DLD1 (cell line): Measurements from ENCODE around the gene HHIPL1.

ENCODE experiments used
- in situ Hi-C: cut with HindIII; loops from 2 replicates; pipeline ENCODE4 v1.10.0; 2017; ENCODE audit warnings: low sequenced_read_pairs

The HHIPL1 gene

DNA sequence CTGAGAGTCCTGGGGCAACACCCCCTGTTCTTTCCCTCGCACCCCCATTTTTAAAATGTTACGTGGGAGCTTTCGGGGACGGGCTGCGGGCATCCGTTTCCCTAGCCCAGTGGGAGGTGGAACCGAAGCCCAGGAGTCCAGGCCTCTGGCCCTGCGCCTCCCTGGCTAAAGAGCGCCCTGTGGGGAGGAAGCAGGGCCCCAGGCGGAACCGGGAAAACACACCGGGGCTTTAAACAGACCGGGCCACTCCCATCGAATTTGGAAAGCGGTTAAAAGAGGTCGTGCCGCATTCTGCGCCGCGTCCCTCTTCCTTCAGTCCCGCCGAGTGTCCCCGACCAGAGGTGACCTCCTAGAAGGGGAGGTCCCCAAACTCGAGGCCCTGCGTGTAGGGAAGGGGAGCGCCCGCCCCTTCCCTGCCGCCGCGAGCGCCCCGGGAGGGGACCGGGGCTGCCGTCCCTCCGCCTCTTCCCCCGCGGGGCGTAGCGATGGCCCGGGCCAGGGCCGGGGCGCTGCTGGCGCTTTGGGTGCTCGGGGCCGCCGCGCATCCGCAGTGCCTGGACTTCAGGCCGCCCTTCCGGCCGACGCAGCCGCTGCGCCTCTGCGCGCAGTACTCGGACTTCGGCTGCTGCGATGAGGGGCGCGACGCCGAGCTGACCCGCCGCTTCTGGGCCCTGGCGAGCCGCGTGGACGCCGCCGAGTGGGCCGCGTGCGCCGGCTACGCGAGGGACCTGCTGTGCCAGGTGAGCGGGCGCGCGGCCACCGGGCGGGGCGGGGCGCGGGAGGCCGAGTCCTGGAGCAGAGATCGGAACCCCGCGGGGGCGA lies at the start of gene HHIPL1:
TSS of gene HHIPL1 (plus strand) at position 407 of the 822 bp plus-strand sequence. CDS start at position 486, 79 bp downstream.
- in situ Hi-C loops, result no loop called here

- in situ Hi-C loops, result no loop called here
These were observed 49.4 kb upstream of the HHIPL1 start for GRCh38 chr14:99595524-99595923.

DNA sequence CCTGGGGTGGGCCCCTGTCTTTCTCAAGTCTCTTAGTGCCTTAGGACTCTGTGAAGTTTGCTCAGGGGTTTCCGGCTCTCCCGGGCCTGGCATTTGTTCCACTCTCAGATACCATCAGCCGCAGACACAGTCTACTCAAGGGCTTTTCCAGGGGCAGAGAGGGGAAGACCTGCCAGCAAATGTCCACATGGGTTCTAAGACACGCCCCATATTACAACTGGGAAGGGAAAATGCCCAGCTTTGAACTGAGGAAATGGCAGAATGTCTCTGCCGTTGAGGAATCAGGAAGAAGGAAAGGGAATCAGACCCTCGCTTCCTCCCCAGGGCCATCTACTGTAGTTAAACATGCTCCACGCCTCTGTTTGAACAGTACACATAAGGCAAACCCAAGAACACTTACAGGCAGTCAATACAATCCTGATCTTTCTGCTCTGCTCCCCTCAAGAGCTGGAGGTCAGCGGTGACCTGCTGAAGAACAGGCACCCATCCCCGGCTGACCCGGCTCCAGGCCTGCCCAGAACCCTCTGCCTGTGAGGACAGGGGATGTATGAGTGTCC lies 48.8 kb upstream of the HHIPL1 start:
- in situ Hi-C loops, result no loop called here

DNA sequence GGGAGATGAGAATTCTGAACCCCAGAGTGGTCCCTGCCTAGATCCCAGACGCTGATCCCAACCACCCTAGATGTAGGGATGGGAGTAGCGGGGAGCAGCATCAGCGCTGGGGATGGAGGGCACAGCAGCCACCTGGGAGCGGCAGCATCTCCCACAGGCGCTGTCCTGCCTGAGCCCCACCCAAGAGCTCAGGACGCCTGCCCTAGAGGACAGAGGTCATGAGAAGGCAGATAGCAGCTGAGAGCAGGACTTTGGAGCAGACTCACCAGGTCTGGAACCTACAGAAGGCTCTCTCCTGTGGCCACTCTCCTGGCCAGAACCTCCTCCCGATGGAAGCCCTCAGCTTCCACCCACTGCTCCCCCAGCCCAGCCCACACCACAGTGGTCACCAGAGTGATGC lies 48.2 kb upstream of the HHIPL1 start:
- in situ Hi-C loops, result no loop called here

DNA sequence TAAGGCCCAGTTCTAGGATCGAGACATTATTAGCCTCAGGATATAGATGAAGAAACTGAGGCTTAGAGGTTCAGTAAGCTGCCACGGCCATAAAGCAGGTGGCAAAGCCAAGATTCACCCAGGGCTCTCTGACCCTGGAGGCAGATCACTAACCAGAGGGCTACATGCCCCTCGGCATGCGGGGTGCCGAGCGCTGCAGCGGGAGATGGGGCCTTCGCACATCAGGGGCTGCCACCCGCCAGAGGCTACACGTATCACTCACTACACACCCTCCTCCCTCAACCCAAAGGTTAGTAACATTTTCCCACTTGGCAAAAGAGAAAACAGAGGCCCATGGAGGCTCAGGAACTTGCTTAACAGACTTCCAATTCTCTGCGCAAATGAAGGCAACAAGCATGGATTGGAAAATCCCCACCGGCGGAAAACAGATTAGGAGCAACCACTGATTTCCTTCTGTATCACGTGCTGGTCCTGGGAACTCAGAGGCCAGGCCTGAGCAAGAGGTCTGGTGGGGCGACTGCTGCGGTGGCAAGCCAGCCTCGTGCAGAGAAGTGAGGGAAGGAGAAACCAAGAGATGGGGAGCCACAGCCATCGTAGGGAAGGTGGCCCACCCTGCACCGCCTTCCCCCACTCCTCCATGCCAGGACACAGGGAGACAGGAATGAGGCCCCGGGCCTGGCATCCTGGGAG lies 46.9 kb upstream of the HHIPL1 start:
- in situ Hi-C loops, result no loop called here

DNA sequence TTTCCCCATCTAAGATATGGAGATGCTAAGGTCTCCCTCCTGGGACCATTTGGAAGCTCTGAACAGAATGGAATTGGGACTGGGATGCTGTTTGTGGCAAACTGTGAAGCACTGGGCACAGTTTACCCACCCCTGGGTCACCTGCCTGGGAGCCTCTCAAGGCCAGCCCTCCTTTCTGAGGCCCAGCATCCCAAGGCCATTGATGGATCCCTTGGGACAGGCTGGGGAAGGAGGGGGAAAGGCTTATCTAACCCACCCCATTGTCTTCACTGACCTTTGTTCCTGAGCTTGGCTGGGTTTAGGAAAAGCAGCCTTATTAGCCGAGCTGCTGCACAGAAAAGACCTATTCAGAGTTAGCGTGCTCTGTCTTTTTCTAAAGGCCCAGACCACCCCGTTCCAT lies 46.2 kb upstream of the HHIPL1 start:
- in situ Hi-C loops, result no loop called here

- in situ Hi-C loops, result no loop called here
These were observed 45.5 kb upstream of the HHIPL1 start for GRCh38 chr14:99599393-99599792.

- in situ Hi-C loops, result no loop called here
These were observed 44.6 kb upstream of the HHIPL1 start for GRCh38 chr14:99600232-99600888.

DNA sequence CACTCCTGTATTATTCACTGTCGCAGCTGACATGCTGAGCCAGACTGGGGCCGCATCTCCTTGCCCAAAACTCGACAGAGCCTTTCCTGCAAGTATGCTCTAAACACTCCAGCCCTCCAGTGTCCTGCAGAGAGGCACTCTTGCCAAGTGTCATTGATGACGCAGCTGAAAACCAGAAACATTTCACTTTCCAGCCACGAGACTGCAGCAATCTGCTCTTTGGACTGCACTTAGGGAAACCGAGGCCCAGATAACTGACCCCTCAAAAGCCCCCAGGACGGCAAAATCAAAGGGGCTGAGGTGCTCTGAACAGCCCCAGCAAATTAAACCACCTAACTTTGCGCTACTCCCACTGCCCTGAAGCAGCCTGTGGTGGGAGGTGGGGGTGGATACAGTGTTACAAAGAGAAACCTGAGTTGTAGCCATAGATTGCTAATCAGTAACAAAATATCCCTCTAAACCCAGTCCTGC lies 43.5 kb upstream of the HHIPL1 start:
- in situ Hi-C loops, result no loop called here

GRCh38 chr14:99602054-99602787 lies 42.7 kb upstream of the HHIPL1 start:
- in situ Hi-C loops, result no loop called here

DNA sequence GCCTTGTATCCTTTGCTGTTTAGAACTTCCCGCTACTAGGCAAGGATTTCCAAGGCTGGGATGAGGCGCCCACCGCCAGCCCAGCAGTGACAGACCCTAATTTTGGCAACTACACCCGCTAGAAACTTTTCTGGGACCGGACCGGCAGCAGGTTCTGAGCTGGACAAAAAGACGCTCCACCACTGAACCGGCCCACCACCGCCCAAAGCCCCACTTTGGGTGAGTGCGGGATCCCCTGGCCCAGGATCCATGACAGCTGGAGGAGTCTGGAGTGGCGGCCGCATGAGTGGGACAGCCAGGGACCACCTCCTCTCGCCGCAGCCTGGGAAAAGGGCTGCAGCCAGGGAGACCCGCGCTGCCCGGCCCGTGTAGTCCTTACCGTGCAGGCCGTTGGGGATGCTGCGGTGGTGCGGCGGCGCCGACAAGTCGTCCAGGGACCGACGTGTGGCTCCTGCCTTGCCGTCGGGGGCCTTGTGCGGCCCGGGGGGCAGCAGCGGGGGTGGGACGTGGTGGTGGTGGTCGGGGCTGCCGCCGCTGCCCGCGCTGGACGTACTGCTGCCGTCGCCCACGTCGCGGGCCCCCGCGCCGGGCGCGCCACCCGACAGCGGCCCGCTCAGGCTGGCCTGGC lies 42.0 kb upstream of the HHIPL1 start:
- in situ Hi-C loops, result no loop called here

GRCh38 chr14:99603471-99604277 lies 41.3 kb upstream of the HHIPL1 start, which contains the start of gene CCDC85C:
TSS of gene CCDC85C (minus strand) at chr14:99604207. CDS start at chr14:99603959, 248 bp downstream.
- in situ Hi-C loops, result no loop called here

DNA sequence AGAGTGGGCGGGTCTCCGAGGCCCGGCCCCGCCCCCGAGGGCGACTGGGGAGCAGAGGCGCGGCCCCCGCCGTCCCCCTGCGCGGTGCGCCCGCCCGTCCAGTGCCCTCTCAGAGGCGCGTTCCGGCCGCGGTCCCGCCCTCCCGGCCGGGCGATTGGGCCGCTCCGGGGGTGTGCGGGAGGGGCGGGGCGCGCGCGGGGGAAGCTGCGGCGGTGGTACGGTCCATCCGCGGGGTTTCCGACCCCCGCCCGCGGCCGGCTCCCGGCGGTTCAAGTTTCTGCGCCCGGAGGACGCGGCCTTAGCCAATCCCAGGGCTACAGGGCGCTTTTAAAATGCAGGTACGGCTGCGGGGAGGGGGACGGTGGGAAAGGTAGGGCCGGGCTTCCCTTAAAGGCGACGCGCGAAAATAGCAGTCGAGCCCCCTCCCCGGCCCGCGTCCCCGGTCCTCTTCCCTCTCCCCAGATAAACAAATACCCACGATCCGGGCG lies 40.6 kb upstream of the HHIPL1 start:
- in situ Hi-C loops, result no loop called here

GRCh38 chr14:99604766-99605298 lies 40.1 kb upstream of the HHIPL1 start:
- in situ Hi-C loops, result no loop called here

DNA sequence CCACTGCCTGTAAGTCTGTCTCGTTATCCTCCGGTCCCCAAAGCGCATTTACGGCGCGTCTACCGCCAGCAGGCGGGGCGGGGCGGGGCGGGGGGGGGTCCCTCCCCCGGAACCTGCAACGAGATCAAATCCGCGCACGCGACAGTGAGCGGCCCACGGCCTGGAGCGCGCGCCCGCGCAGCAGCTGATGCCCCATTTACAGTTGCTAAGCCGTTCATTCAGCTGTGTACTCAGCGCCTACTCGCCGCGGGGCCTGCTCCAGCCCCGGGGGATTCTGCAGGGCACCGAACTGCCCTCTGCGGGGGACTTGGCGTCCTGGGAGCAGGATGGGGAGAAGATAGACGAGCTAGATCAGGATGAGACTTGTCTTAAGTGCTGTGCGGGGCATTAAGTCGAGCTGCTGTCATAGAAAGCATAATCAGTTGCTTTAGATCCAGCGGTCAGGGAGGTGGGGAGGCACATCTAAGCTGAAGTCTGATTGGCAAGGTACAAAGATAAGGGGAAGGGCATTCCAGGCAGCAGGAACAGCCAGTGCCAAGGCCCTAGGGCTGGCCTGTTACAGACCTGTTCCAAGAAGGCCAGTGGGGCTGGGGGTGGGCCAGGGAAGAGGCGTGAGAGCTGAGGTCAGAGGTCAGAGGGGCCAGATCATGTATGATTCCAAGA lies 39.5 kb upstream of the HHIPL1 start:
- in situ Hi-C loops, result no loop called here

- in situ Hi-C loops, result no loop called here
These were observed 38.6 kb upstream of the HHIPL1 start for GRCh38 chr14:99606359-99606758.

DNA sequence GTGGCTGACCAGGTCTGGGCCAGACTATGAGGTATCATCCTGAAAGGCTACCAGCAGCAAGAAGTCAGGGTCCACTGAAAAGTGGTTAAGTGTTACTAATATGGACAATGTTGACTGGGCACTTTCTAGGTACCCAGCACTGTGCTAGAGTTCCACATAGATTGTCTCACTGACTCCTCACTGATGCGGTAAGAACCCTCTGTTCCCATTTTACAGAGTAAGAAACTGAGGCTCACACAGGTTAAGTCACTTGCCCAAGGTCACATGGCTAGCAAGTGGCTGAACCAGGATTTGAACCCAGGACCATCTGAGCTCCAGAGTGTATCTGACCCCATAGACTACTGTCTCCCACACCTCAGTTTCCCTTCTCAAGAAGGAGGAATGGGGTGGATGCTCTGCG lies 36.3 kb upstream of the HHIPL1 start:
- in situ Hi-C loops, result no loop called here
